ENCODE results near the gene LHX4. TPM values are rescaled to one million over a fixed set of nuclear protein-coding genes. Genes with fewer than 3 reads are reported as not detected.

Gene LHX4
- total and polyA plus RNA-seq, 10 of the 15 experiments (the other 5 are each of a cell fraction or from before 2014, with no cell fraction given) = 0.05 to 0.80 (median 0.32) TPM; not detected in 6

DNA sequence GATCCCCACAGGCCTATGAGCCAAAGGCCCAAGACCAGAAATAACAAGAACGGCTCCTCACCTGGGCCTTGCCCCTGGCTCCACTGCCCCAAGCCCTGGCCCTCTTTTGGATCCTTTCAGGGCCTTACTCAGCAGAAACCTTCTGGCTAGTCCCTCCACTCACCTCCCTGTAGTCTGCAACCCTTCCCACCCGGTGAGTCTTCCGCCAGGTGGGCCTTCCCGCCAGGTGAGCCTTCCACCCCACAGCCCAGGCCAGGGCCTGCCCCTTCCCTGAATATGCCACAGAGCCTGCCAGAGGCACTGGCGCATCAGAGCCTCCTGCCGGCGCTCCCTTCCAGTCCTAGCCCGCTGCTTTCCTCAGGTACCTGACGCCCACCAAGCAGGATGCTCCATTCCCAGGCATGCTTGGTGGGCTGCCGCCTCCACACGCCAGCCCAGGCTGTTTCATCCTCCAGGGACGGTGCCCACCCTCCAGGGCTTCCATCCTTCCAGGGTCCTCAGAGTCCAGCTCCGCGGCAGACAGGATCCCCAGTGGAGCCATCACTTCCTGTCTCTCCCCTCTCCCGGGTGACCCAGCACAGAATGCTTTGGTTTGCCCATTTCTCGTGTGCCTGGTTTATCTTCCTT, 20.9 kb downstream of the LHX4 start:
- TF ChIP-seq CREM (IDR thresholded peaks at IDR 0.05; ENCODE audit: low read depth) (no peak), CEBPB (IDR thresholded peaks at IDR 0.05; ENCODE audit: borderline replicate concordance in 1 of 2, low read depth in 2 of 2, low read length in 2 of 2) (no peak), BCL11A (IDR thresholded peaks at IDR 0.05; ENCODE audit: low read depth, low read length) (no peak), FOS (IDR thresholded peaks at IDR 0.05; ENCODE audit: borderline replicate concordance, extremely low read depth, insufficient read length) (no peak), TBL1XR1 (IDR thresholded peaks at IDR 0.05; ENCODE audit: low read depth, low read length) (no peak), EED (IDR thresholded peaks at IDR 0.05; ENCODE audit: low read depth) (no peak), NFXL1 (IDR thresholded peaks at IDR 0.05; ENCODE audit: borderline replicate concordance) (no peak), SUZ12 (IDR thresholded peaks at IDR 0.05; ENCODE audit: unreplicated experiment) (no peak), CBFB (IDR thresholded peaks at IDR 0.05; ENCODE audit: low read depth) (no peak), MTA2 (IDR thresholded peaks at IDR 0.05; ENCODE audit: low read depth) (no peak), SIX5 (IDR thresholded peaks at IDR 0.05; ENCODE audit: low read depth, low read length, severe bottlenecking) (no peak), GABPA (IDR thresholded peaks at IDR 0.05; ENCODE audit: low read depth) (no peak), BRCA1 (IDR thresholded peaks at IDR 0.05; ENCODE audit: low read depth, low read length) (no peak), NR2C2 (IDR thresholded peaks at IDR 0.05; ENCODE audit: borderline replicate concordance, control insufficient read depth, insufficient read length, low read depth) (no peak)
- TF ChIP-seq, protein P1, sequence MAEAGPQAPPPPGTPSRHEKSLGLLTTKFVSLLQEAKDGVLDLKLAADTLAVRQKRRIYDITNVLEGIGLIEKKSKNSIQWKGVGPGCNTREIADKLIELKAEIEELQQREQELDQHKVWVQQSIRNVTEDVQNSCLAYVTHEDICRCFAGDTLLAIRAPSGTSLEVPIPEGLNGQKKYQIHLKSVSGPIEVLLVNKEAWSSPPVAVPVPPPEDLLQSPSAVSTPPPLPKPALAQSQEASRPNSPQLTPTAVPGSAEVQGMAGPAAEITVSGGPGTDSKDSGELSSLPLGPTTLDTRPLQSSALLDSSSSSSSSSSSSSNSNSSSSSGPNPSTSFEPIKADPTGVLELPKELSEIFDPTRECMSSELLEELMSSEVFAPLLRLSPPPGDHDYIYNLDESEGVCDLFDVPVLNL (IDR thresholded peaks at IDR 0.05; ENCODE audit: low read depth, low read length) = no peak
- TF ChIP-seq, protein P2, sequence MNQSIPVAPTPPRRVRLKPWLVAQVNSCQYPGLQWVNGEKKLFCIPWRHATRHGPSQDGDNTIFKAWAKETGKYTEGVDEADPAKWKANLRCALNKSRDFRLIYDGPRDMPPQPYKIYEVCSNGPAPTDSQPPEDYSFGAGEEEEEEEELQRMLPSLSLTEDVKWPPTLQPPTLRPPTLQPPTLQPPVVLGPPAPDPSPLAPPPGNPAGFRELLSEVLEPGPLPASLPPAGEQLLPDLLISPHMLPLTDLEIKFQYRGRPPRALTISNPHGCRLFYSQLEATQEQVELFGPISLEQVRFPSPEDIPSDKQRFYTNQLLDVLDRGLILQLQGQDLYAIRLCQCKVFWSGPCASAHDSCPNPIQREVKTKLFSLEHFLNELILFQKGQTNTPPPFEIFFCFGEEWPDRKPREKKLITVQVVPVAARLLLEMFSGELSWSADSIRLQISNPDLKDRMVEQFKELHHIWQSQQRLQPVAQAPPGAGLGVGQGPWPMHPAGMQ (IDR thresholded peaks at IDR 0.05; ENCODE audit: borderline replicate concordance) = no peak
- TF ChIP-seq, protein P3, sequence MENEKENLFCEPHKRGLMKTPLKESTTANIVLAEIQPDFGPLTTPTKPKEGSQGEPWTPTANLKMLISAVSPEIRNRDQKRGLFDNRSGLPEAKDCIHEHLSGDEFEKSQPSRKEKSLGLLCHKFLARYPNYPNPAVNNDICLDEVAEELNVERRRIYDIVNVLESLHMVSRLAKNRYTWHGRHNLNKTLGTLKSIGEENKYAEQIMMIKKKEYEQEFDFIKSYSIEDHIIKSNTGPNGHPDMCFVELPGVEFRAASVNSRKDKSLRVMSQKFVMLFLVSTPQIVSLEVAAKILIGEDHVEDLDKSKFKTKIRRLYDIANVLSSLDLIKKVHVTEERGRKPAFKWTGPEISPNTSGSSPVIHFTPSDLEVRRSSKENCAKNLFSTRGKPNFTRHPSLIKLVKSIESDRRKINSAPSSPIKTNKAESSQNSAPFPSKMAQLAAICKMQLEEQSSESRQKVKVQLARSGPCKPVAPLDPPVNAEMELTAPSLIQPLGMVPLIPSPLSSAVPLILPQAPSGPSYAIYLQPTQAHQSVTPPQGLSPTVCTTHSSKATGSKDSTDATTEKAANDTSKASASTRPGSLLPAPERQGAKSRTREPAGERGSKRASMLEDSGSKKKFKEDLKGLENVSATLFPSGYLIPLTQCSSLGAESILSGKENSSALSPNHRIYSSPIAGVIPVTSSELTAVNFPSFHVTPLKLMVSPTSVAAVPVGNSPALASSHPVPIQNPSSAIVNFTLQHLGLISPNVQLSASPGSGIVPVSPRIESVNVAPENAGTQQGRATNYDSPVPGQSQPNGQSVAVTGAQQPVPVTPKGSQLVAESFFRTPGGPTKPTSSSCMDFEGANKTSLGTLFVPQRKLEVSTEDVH (IDR thresholded peaks at IDR 0.05; ENCODE audit: low read depth, partially characterized antibody) = no peak
- TF ChIP-seq, protein P4, sequence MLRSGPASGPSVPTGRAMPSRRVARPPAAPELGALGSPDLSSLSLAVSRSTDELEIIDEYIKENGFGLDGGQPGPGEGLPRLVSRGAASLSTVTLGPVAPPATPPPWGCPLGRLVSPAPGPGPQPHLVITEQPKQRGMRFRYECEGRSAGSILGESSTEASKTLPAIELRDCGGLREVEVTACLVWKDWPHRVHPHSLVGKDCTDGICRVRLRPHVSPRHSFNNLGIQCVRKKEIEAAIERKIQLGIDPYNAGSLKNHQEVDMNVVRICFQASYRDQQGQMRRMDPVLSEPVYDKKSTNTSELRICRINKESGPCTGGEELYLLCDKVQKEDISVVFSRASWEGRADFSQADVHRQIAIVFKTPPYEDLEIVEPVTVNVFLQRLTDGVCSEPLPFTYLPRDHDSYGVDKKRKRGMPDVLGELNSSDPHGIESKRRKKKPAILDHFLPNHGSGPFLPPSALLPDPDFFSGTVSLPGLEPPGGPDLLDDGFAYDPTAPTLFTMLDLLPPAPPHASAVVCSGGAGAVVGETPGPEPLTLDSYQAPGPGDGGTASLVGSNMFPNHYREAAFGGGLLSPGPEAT (IDR thresholded peaks at IDR 0.05; ENCODE audit: low read depth) = no peak
- RAD21 ChIA-PET (ENCODE audit: unreplicated experiment) = interaction anchor here (0.5 to 3.3 kb wide), 3 partner anchors 165 to 239 kb away, joined by 3 to 25 read pairs (median 15); no protein-coding TSS in a partner anchor
- WGBS (ENCODE audit: insufficient coverage, insufficient replicate concordance, low lambda C conversion rate, missing lambda C conversion rate) = 46% methylated on average over 16 of the region's 16 CpGs

More for the DNA sequence above, 20.9 kb downstream of the LHX4 start:
- Histone ChIP-seq H4K20me1 (ENCODE audit: control insufficient read depth, insufficient read depth) (no peaks in the 10 kb centered on the region), H3K4me2 (ENCODE audit: control insufficient read depth, insufficient read depth) (no peak overlapping the region), H3K9ac (ENCODE audit: control insufficient read depth, insufficient read depth, low read length) (no peak overlapping the region), H3K27me3 (replicated peaks in 1 of 2; ENCODE audit: control insufficient read depth in 2 of 2, insufficient read depth in 2 of 2, low read length in 1 of 2) (no peaks in the 10 kb centered on the region), H3K36me3 (ENCODE audit: control insufficient read depth in 2 of 2, insufficient read depth in 2 of 2, low read length in 1 of 2) (no peaks in the 10 kb centered on the region), H3K79me2 (ENCODE audit: control insufficient read depth, insufficient read depth, low read length) (no peaks in the 10 kb centered on the region), H3K4me1 (ENCODE audit: control insufficient read depth, insufficient read depth, low read length) (no peaks in the 10 kb centered on the region; the same call in 1 of the 2 replicates), H2AFZ (ENCODE audit: control insufficient read depth, low read depth, low read length) (no peak overlapping the region), H3K4me3 (no peak overlapping the region), H3K9me3 (replicated peaks; ENCODE audit: control insufficient read depth, insufficient read depth, low read length) (no peaks in the 10 kb centered on the region), H3K27ac (ENCODE audit: control insufficient read depth, insufficient read depth) (no peak overlapping the region)
- DNase-seq (ENCODE audit: low read depth, low spot score) (no peak), ATAC-seq (no peak), FAIRE-seq (no peak)
- no TSS peak for BruUV-seq (replicated peaks)
- POLR2A ChIA-PET = no interaction called here
- CTCF ChIA-PET = interaction anchor here (2.6 to 4.2 kb wide), 4 partner anchors 10 to 229 kb away, joined by 13 to 105 read pairs (median 34); no protein-coding TSS in a partner anchor
- in situ Hi-C loops (cut with MboI) = loop anchor here (5.0 kb wide), 1 partner anchor 231 kb away; no protein-coding TSS in a partner anchor
- intact Hi-C loops (cut with micrococcal nuclease; ENCODE audit: unreplicated experiment) = no loop called here
- SMC1A ChIA-PET (ENCODE audit: uncharacterized antibody, unreplicated experiment) = interaction anchor here (1.4 to 3.6 kb wide), 5 partner anchors 104 to 231 kb away, joined by 4 to 37 read pairs (median 16); no protein-coding TSS in a partner anchor
